Measurements from ENCODE around the gene SIAH3. TPM values are rescaled to one million over a fixed set of nuclear protein-coding genes. Genes with fewer than 3 reads are reported as not detected.

Gene SIAH3
- total RNA-seq, 1 experiment from 2014 or later: not detected

GRCh38 chr13:45788011-45788410 is 63.5 kb downstream of the SIAH3 start:
- H4K20me1 ChIP-seq (ENCODE audit: insufficient read depth): no peaks in the 10 kb centered on the region
- intact Hi-C loops (cut with micrococcal nuclease): no loop called here
- H3K79me2 ChIP-seq (ENCODE audit: insufficient read depth, low read length): no peaks in the 10 kb centered on the region
- ChIA-PET RAD21 (ENCODE audit: low non-redundant PET in 1 of 2, low total read pairs in 2 of 2, uncharacterized antibody in 2 of 2, unreplicated experiment in 2 of 2) (no interaction called here), CTCF (interaction anchor here (1.1 kb wide), 1 partner anchor 20 kb away, joined by 3 read pairs; no protein-coding TSS in a partner anchor), POLR2A (no interaction called here)
- no peak overlapping the region for H3K4me3 ChIP-seq (replicated peaks in 1 of 2; ENCODE audit: low read depth in 1 of 2, low read length in 2 of 2)
- H3K4me1 ChIP-seq (ENCODE audit: control insufficient read depth in 1 of 2, insufficient read depth in 2 of 2, low read length in 2 of 2): no peaks in the 10 kb centered on the region; a peak in 1 of 4 replicates
- H3K4me2 ChIP-seq (ENCODE audit: low read length): no peak overlapping the region
- H3K27me3 ChIP-seq (ENCODE audit: insufficient read depth, low read length): peaks cover 7% of the 10 kb centered on the region; the same call in 1 of the 2 replicates
- DNase-seq (ENCODE audit: low read depth, low spot score) (no peak), ATAC-seq (no peak)
- no peak overlapping the region for H2AFZ ChIP-seq (ENCODE audit: low read depth, low read length, poor library complexity, severe bottlenecking)
- H3K27ac ChIP-seq (ENCODE audit: low read depth, low read length): no peak overlapping the region
- no peak overlapping the region for H3K9ac ChIP-seq (ENCODE audit: low read length)
- no peaks in the 10 kb centered on the region for H3K9me3 ChIP-seq (ENCODE audit: control insufficient read depth in 1 of 2, insufficient read depth in 1 of 2, low read depth in 1 of 2, low read length in 2 of 2)
- H3K9me2 ChIP-seq (ENCODE audit: insufficient read depth): no peaks in the 10 kb centered on the region
- H3K36me3 ChIP-seq (ENCODE audit: control insufficient read depth in 1 of 2, insufficient read depth in 2 of 2, low read length in 2 of 2): no peaks in the 10 kb centered on the region
- BruUV-seq (replicated peaks): no TSS peak
- TF ChIP-seq ZBTB33 (IDR thresholded peaks at IDR 0.05; ENCODE audit: extremely low read depth, insufficient replicate concordance, low read length): no peak

- no peak overlapping the region for H3K4me2 ChIP-seq (ENCODE audit: low read length)
- H3K4me1 ChIP-seq (ENCODE audit: control insufficient read depth in 1 of 2, insufficient read depth in 2 of 2, low read length in 2 of 2): no peaks in the 10 kb centered on the region; a peak in 1 of 4 replicates
- no peaks in the 10 kb centered on the region for H4K20me1 ChIP-seq (ENCODE audit: insufficient read depth)
- no peaks in the 10 kb centered on the region for H3K9me3 ChIP-seq (ENCODE audit: control insufficient read depth in 1 of 2, insufficient read depth in 1 of 2, low read depth in 1 of 2, low read length in 2 of 2)
- ChIA-PET RAD21 (ENCODE audit: low non-redundant PET in 1 of 2, low total read pairs in 2 of 2, uncharacterized antibody in 2 of 2, unreplicated experiment in 2 of 2) (no interaction called here), CTCF (interaction anchor here (1.1 kb wide), 1 partner anchor 20 kb away, joined by 3 read pairs; no protein-coding TSS in a partner anchor), POLR2A (no interaction called here)
- no peak overlapping the region for H3K27ac ChIP-seq (ENCODE audit: low read depth, low read length)
- H2AFZ ChIP-seq (ENCODE audit: low read depth, low read length, poor library complexity, severe bottlenecking): no peak overlapping the region
- BruUV-seq (replicated peaks): no TSS peak
- no peak for ATAC-seq
- no peaks in the 10 kb centered on the region for H3K79me2 ChIP-seq (ENCODE audit: insufficient read depth, low read length)
- H3K4me3 ChIP-seq (replicated peaks in 1 of 2; ENCODE audit: low read depth in 1 of 2, low read length in 2 of 2): no peak overlapping the region
- DNase-seq (ENCODE audit: low read depth, low spot score): no peak
- peaks cover 7% of the 10 kb centered on the region; the same call in 1 of the 2 replicates for H3K27me3 ChIP-seq (ENCODE audit: insufficient read depth, low read length)
- TF ChIP-seq EZH2 (IDR thresholded peaks at IDR 0.05) (no peak), ZNF274 (IDR thresholded peaks at IDR 0.05; ENCODE audit: low read depth, low read length) (no peak), POLR2A (IDR thresholded peaks at IDR 0.05; ENCODE audit: borderline replicate concordance, extremely low read depth, insufficient read depth, insufficient read length) (no peak), JUND (IDR thresholded peaks at IDR 0.05) (no peak), EZH2phosphoT487 (IDR thresholded peaks at IDR 0.05; ENCODE audit: borderline replicate concordance) (no peak), ZBTB33 (IDR thresholded peaks at IDR 0.05; ENCODE audit: extremely low read depth, insufficient replicate concordance, low read length) (no peak)
- TF ChIP-seq, protein P1, sequence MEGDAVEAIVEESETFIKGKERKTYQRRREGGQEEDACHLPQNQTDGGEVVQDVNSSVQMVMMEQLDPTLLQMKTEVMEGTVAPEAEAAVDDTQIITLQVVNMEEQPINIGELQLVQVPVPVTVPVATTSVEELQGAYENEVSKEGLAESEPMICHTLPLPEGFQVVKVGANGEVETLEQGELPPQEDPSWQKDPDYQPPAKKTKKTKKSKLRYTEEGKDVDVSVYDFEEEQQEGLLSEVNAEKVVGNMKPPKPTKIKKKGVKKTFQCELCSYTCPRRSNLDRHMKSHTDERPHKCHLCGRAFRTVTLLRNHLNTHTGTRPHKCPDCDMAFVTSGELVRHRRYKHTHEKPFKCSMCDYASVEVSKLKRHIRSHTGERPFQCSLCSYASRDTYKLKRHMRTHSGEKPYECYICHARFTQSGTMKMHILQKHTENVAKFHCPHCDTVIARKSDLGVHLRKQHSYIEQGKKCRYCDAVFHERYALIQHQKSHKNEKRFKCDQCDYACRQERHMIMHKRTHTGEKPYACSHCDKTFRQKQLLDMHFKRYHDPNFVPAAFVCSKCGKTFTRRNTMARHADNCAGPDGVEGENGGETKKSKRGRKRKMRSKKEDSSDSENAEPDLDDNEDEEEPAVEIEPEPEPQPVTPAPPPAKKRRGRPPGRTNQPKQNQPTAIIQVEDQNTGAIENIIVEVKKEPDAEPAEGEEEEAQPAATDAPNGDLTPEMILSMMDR (IDR thresholded peaks at IDR 0.05 in 2 of 3, conservative IDR thresholded peaks at IDR 0.05 in 1 of 3; ENCODE audit: borderline replicate concordance in 1 of 3, insufficient read depth in 1 of 3, low read depth in 2 of 3, low read length in 2 of 3): no peak
- no peaks in the 10 kb centered on the region for H3K36me3 ChIP-seq (ENCODE audit: control insufficient read depth in 1 of 2, insufficient read depth in 2 of 2, low read length in 2 of 2)
- H3K9me2 ChIP-seq (ENCODE audit: insufficient read depth): no peaks in the 10 kb centered on the region
- no peak overlapping the region for H3K9ac ChIP-seq (ENCODE audit: low read length)
- intact Hi-C loops (cut with micrococcal nuclease): no loop called here
These were observed 64.2 kb downstream of the SIAH3 start for GRCh38 chr13:45787346-45787745.
